Endothelial cell of umbilical vein (primary cell): Measurements from ENCODE around the gene AJM1. TPM values are rescaled to one million over a fixed set of nuclear protein-coding genes. Genes with fewer than 3 reads are reported as not detected.
A peak's percentile ranks its signal among the peaks of the same experiment; 100 is the strongest.
"Not testable (repeated sequence)": the region's sequence is repeated elsewhere in the genome, so short reads cannot be mapped to it uniquely, and the experiment has no call there.

Source experiments
- BruUV-seq: library from RNA; stranded (reverse); fragments of 400-500 nt; replicated peaks from 2 replicates; lab custom pipeline; 2021; lab: Mats Ljungman, UMichigan
- CTCF ChIA-PET: fragments of 300-600, 350-600 bp; sonication (Branson Sonifier 250); formaldehyde crosslinking; loops from one replicate; lab custom pipeline; 2021; ENCODE audit warnings: antibody characterized with exemption, inconsistent platforms; lab: Charles Lee
- POLR2A ChIA-PET: fragments of 300-600, 350-600 bp; sonication (Branson Sonifier 250); formaldehyde crosslinking; loops from one replicate; lab custom pipeline; 2021; ENCODE audit warnings: antibody characterized with exemption, inconsistent platforms; lab: Charles Lee
- DNase-seq: peaks from one replicate; pipeline ENCODE4 v3.0.0-alpha.2; 2011; ENCODE audit warnings: low read depth, low spot score
- FAIRE-seq: peaks from 2 replicates; lab custom pipeline; 2011; peaks lifted over from hg19 to GRCh38; lab: Jason Lieb, UNC
- H2AFZ ChIP-seq: 2 replicates; pipeline ENCODE4 v1.6.0; 2012; ENCODE audit warnings: low read depth, low read length, control low read depth, inconsistent platforms
- H3K27ac ChIP-seq: 2 replicates; pipeline ENCODE4 v1.5.1; 2011; ENCODE audit warnings: low read depth, mild to moderate bottlenecking, control low read depth, low read length, moderate library complexity; ENCODE audit not compliant: insufficient read depth
- H3K27me3 ChIP-seq, 2 experiments: 2 replicates each; pipeline versions ENCODE4 v1.6.0 to v1.6.1; 2011; ENCODE audit warnings: low read length in 2 of 2, mixed read lengths in 1 of 2; ENCODE audit not compliant: control insufficient read depth in 2 of 2, insufficient read depth in 2 of 2
- H3K36me3 ChIP-seq, 2 experiments: 2 replicates in 1 of 2; 3 replicates in 1 of 2; pipeline ENCODE4 v1.5.1; 2011; ENCODE audit warnings: low read length in 2 of 2, mild to moderate bottlenecking in 1 of 2, moderate library complexity in 1 of 2; ENCODE audit not compliant: control insufficient read depth in 2 of 2, insufficient read depth in 2 of 2; ENCODE audit errors: extremely low read depth in 1 of 2
- H3K4me1 ChIP-seq: 3 replicates; pipeline ENCODE4 v1.5.1; 2011; ENCODE audit warnings: mild to moderate bottlenecking, low read length; ENCODE audit not compliant: control insufficient read depth, insufficient read depth; ENCODE audit errors: extremely low read depth
- H3K4me2 ChIP-seq: 2 replicates; pipeline ENCODE4 v1.6.1; 2011; ENCODE audit warnings: low read length, control low read depth, mixed read lengths; ENCODE audit not compliant: insufficient read depth
- H3K4me3 ChIP-seq, 3 experiments: fragments of 200-600 bp in 1 of 3; sonication (generic), shearing (Covaris generic) in 1 of 3; replicated peaks in 1 of 3; 2 replicates each; pipeline ENCODE4 v1.5.1; 2011 to 2016; ENCODE audit warnings: control low read depth in 3 of 3, low read length in 3 of 3, mild to moderate bottlenecking in 2 of 3, inconsistent platforms in 1 of 3, low read depth in 1 of 3, moderate library complexity in 1 of 3; ENCODE audit not compliant: insufficient read depth in 1 of 3
- H3K79me2 ChIP-seq: 2 replicates; pipeline ENCODE4 v1.6.0; 2012; ENCODE audit warnings: low read length, inconsistent platforms; ENCODE audit not compliant: control insufficient read depth, insufficient read depth
- H3K9ac ChIP-seq: replicated peaks from 2 replicates; pipeline ENCODE3; 2011; ENCODE audit warnings: low read length, control low read depth; ENCODE audit not compliant: insufficient read depth; ENCODE audit errors: extremely low read depth
- H3K9me1 ChIP-seq: replicated peaks from 3 replicates; pipeline ENCODE4 v1.6.0; 2011; ENCODE audit warnings: mild to moderate bottlenecking, low read length; ENCODE audit not compliant: control insufficient read depth, insufficient read depth; ENCODE audit errors: extremely low read depth
- H3K9me3 ChIP-seq: replicated peaks from 2 replicates; pipeline ENCODE4 v1.5.1; 2012; ENCODE audit warnings: low read length, inconsistent platforms; ENCODE audit not compliant: control insufficient read depth, insufficient read depth
- H4K20me1 ChIP-seq: replicated peaks from 2 replicates; pipeline ENCODE3; 2011; ENCODE audit warnings: mild to moderate bottlenecking, low read length; ENCODE audit not compliant: control insufficient read depth, insufficient read depth; ENCODE audit errors: extremely low read depth
- EZH2 ChIP-seq: IDR thresholded peaks from 2 replicates; pipeline ENCODE4 v1.6.1; 2012; ENCODE audit warnings: borderline replicate concordance, low read depth, mild to moderate bottlenecking, moderate library complexity, low read length, inconsistent platforms; ENCODE audit not compliant: severe bottlenecking
- FOS ChIP-seq: IDR thresholded peaks from 2 replicates; pipeline ENCODE4 v1.6.1; 2011; ENCODE audit warnings: mild to moderate bottlenecking, low read length, moderate library complexity, borderline replicate concordance; ENCODE audit not compliant: insufficient read depth
- GATA2 ChIP-seq: IDR thresholded peaks from 2 replicates; pipeline ENCODE4 v1.7.0; 2011; ENCODE audit warnings: low read depth, mild to moderate bottlenecking, moderate library complexity, mixed read lengths, low read length; ENCODE audit not compliant: insufficient read length, insufficient read depth
- JUN ChIP-seq: IDR thresholded peaks from 2 replicates; pipeline ENCODE4 v1.6.1; 2011; ENCODE audit warnings: borderline replicate concordance, low read depth; ENCODE audit not compliant: insufficient read length, insufficient read depth
- MYC ChIP-seq: IDR thresholded peaks from one replicate; pipeline ENCODE4 v1.6.1; 2011; ENCODE audit warnings: mild to moderate bottlenecking, low read depth, low read length
- POLR2A ChIP-seq: IDR thresholded peaks from 2 replicates; pipeline ENCODE4 v1.6.1; 2012; ENCODE audit warnings: low read depth, mild to moderate bottlenecking, control low read depth, low read length
- POLR2AphosphoS5 ChIP-seq: IDR thresholded peaks from 2 replicates; pipeline ENCODE4 v1.6.1; 2012; ENCODE audit warnings: low read depth, mild to moderate bottlenecking, control low read depth, low read length, moderate library complexity; ENCODE audit not compliant: insufficient read depth
- dilution Hi-C: fragments of 300-500 bp; cut with MboI; formaldehyde crosslinking; loops from one replicate; pipeline ENCODE4 v1.15.0; 2019; ENCODE audit warnings: low sequenced_read_pairs; ENCODE audit not compliant: extremely low pct_ligation_motif_present
- intact Hi-C: fragments of 100-400 bp; cut with micrococcal nuclease; formaldehyde crosslinking; loops from one replicate; pipeline ENCODE4 v1.10.0; 2022
- polyA plus RNA-seq, 4 experiments: library from polyadenylated mRNA; depleted of rRNA in 3 of 4; stranded (reverse) in 3 of 4; unstranded in 1 of 4; fragments of >200 nt; gene quantifications; 2 replicates each; pipeline versions ENCODE4 v1.2.1 to v1.2.3, GENCODE V29; 2011 to 2012; ENCODE audit warnings: missing spikeins in 1 of 4
- total RNA-seq: library from RNA; stranded (reverse); gene quantifications from 2 replicates; pipeline ENCODE4 v1.2.3, GENCODE V29; 2021
- TF ChIP-seq, protein P1 (sequence below), 2 donors: IDR thresholded peaks; 1 replicate in 1 of 2; 2 replicates in 1 of 2; pipeline ENCODE4 v1.5.1; 2011; ENCODE audit warnings: low read length in 2 of 2, mild to moderate bottlenecking in 2 of 2, moderate library complexity in 2 of 2, control low read depth in 1 of 2, inconsistent platforms in 1 of 2, low read depth in 1 of 2; ENCODE audit not compliant: insufficient read depth in 1 of 2; ENCODE audit errors: extremely low read depth in 1 of 2
- TF ChIP-seq, protein P2 (sequence below): IDR thresholded peaks from 2 replicates; pipeline ENCODE4 v1.6.1; 2011; ENCODE audit not compliant: insufficient read depth, insufficient read length

AJM1 gene
- total and polyA plus RNA-seq, 2 donors (not counting 3 experiments of a cell fraction or from before 2014, with no cell fraction given) = 0.30 to 1.3 TPM

DNA sequence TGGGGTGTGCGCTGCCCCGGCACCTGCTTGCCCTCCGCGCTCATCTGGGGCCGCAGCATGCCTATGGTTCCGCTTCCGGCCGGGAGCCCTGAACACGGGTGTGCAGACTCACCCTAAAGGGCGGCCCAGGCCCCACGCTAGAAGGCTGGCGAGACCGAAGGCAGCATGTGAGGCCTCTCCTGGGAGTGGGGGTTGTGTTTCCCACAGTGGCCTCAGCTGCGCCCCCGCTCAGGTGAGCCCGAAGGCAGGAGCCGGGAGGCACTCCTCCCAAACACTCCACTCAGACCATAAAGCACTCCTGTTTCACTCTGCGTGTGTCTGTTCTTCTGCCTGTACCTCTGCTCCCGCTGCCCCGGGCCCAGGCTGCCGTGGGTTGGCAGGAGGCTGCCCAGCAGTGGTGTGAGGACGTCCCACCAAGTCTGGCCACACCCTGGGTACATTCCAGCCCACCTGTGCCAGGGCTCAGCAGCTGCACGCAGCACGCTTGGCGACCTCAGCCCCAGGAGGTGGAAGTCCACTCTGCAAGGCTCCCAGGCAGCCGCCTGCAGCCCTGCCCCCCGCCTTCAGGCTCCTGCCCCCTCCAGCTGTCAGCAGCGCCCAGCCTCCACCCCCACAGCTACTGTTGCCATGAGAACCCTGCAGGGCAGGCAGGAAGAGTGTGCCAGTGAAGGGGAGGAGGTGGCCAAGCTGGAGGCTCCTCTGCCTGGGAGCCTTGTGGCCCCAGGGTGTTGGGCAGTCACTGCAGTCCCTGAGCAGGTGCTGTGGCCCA lies 1.2 kb upstream of the AJM1 start:
- intact Hi-C loops = loop anchor here (5.0 kb wide), 2 partner anchors 34 to 156 kb away; partner anchors contain the start of genes CLIC3 and RABL6
- FAIRE-seq (no peak), DNase-seq (no peak)
- Histone ChIP-seq H3K79me2 (no peaks in the 10 kb centered on the region), H2AFZ (no peak overlapping the region), H4K20me1 (no peaks in the 10 kb centered on the region), H3K27ac (no peak overlapping the region), H3K4me1 (peaks cover 3% of the 10 kb centered on the region), H3K4me2 (no peak overlapping the region), H3K4me3 (no peak overlapping the region), H3K36me3 (peaks cover 0 to 13% of the 10 kb centered on the region in 2 experiments), H3K27me3 (peaks cover 6 to 18% of the 10 kb centered on the region in 2 experiments), H3K9ac (no peak overlapping the region), H3K9me3 (no peaks in the 10 kb centered on the region), H3K9me1 (no peaks in the 10 kb centered on the region)
- TF ChIP-seq, protein P1, sequence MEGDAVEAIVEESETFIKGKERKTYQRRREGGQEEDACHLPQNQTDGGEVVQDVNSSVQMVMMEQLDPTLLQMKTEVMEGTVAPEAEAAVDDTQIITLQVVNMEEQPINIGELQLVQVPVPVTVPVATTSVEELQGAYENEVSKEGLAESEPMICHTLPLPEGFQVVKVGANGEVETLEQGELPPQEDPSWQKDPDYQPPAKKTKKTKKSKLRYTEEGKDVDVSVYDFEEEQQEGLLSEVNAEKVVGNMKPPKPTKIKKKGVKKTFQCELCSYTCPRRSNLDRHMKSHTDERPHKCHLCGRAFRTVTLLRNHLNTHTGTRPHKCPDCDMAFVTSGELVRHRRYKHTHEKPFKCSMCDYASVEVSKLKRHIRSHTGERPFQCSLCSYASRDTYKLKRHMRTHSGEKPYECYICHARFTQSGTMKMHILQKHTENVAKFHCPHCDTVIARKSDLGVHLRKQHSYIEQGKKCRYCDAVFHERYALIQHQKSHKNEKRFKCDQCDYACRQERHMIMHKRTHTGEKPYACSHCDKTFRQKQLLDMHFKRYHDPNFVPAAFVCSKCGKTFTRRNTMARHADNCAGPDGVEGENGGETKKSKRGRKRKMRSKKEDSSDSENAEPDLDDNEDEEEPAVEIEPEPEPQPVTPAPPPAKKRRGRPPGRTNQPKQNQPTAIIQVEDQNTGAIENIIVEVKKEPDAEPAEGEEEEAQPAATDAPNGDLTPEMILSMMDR (IDR thresholded peaks at IDR 0.05; ENCODE audit: extremely low read depth in 1 of 2, insufficient read depth in 1 of 2, low read depth in 1 of 2, low read length in 2 of 2) = no peak
- TF ChIP-seq GATA2 (no peak), POLR2AphosphoS5 (no peak), POLR2A (no peak), FOS (no peak), MYC (no peak), JUN (no peak), EZH2 (no peak)
- TF ChIP-seq, protein P2, sequence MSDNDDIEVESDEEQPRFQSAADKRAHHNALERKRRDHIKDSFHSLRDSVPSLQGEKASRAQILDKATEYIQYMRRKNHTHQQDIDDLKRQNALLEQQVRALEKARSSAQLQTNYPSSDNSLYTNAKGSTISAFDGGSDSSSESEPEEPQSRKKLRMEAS = no peak
- CTCF ChIA-PET = interaction anchor here (0.6 to 2.3 kb wide), 7 partner anchors 8 to 40 kb away, joined by 3 to 13 read pairs (median 6); partner anchors contain the start of gene RABL6
- dilution Hi-C loops = no loop called here
- POLR2A ChIA-PET = no interaction called here
- TSS peak; percentile 71 for BruUV-seq

DNA sequence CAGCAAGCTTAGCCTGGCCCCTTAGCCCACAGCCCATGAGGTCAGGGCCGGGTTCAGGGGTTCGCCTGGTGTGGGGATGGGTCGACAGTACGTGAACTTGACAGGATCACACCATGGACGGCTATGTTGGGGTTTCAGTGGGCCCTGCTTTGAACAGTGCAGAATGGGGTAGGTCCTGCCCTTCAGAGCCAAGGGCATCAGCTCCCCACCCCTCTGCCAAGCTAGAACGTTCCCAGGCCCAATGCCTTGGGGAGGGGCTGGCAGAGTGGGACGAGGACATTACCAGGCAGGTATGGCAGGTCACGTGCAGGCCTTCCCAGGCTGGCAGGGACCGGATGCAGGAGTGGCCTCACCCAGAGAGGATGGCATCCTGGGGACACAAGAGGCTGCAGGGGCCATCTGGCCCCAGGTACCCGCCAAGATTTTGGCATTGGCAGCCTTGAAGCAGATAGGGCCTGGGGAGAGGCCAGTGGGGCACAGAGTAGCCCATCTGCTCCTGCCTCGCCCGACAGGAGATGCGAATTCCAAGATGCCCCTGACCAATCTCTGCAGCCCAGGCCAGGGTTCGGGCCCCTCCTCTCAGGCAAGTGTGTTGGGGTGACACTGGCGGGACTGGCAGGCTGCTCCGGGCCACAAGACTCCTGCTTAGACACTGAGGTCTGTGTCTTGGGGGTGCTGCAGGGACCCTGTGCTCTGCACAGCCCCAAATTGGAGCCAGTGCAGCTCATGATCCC lies 465 bp upstream of the AJM1 start:
- H3K4me2 ChIP-seq, H3K9ac ChIP-seq, H3K79me2 ChIP-seq, H3K27ac ChIP-seq, BruUV-seq, DNase-seq, dilution Hi-C loops, H3K4me3 ChIP-seq, POLR2A ChIA-PET, H4K20me1 ChIP-seq, H3K9me3 ChIP-seq, FAIRE-seq, H3K4me1 ChIP-seq, H2AFZ ChIP-seq, H3K9me1 ChIP-seq: not testable (repeated sequence)
- Histone ChIP-seq H3K27me3 (peaks cover 10 to 25% of the 10 kb centered on the region in 2 experiments), H3K36me3 (peaks cover 0 to 13% of the 10 kb centered on the region in 2 experiments)
- CTCF ChIA-PET = interaction anchor here (0.6 to 2.8 kb wide), 18 partner anchors 9 to 193 kb away, joined by 3 to 18 read pairs (median 5); partner anchors contain the start of genes FBXW5, PAXX and RABL6
- intact Hi-C loops = loop anchor here (2.0 to 5.0 kb wide), 3 partner anchors 35 to 193 kb away; partner anchors contain the start of genes CLIC3 and RABL6
